ENCODE measurements around the gene TMEM17. TPM values are rescaled to one million over a fixed set of nuclear protein-coding genes. Genes with fewer than 3 reads are reported as not detected.

Gene TMEM17
- total and polyA plus RNA-seq, 9 of the 15 experiments (the other 6 are each of a cell fraction or from before 2014, with no cell fraction given): 0.58 to 2.2 (median 1.2) TPM

- intact Hi-C loops (cut with micrococcal nuclease): no loop called here
- no peak overlapping the region for H3K4me2 ChIP-seq (ENCODE audit: insufficient read depth, low read length)
- H3K79me2 ChIP-seq (ENCODE audit: control insufficient read depth, insufficient read depth, low read length): no peaks in the 10 kb centered on the region
- DNase-seq (ENCODE audit: extremely low read depth in 1 of 4, low spot score in 3 of 4) (no peak), FAIRE-seq (no peak), ATAC-seq (no peak)
- in situ Hi-C loops (cut with MboI): no loop called here
- BruUV-seq (replicated peaks): no TSS peak
- TF ChIP-seq ZNF778 (CRISPR knock-in tag; IDR thresholded peaks at IDR 0.05): no peak
- no peak for TF ChIP-seq LEF1 (IDR thresholded peaks at IDR 0.05)
- no peak for TF ChIP-seq ZC3H8 (IDR thresholded peaks at IDR 0.05)
- no peak for TF ChIP-seq ETS1 (conservative IDR thresholded peaks at IDR 0.05; ENCODE audit: control insufficient read depth, low read depth, low read length)
- no peak for TF ChIP-seq ZNF695 (CRISPR knock-in tag; IDR thresholded peaks at IDR 0.05)
- no peak overlapping the region for H3K4me3 ChIP-seq
- H2AFZ ChIP-seq (ENCODE audit: low read depth, low read length): no peak overlapping the region
- H3K9ac ChIP-seq (ENCODE audit: insufficient read depth in 1 of 2, low read depth in 2 of 2, low read length in 2 of 2): no peak overlapping the region
- WGBS (ENCODE audit: insufficient coverage, low coverage, missing lambda C conversion rate): 5% methylated on average over 5 of the region's 5 CpGs
- H3K9me3 ChIP-seq (replicated peaks; ENCODE audit: control insufficient read depth, insufficient read depth, low read depth, low read length): no peaks in the 10 kb centered on the region
- ChIA-PET CTCF (ENCODE audit: low intra/inter-chr PET ratio) (no interaction called here), POLR2A (no interaction called here)
- no peaks in the 10 kb centered on the region; a peak in 1 of 5 replicates for H3K4me1 ChIP-seq (replicated peaks in 1 of 2; ENCODE audit: control insufficient read depth in 2 of 2, insufficient read depth in 2 of 2, low read length in 2 of 2)
- H3K9me1 ChIP-seq (ENCODE audit: control insufficient read depth, insufficient read depth, low read length): no peaks in the 10 kb centered on the region
- no peaks in the 10 kb centered on the region for H3K36me3 ChIP-seq (ENCODE audit: control insufficient read depth, insufficient read depth, low read length)
- no peaks in the 10 kb centered on the region for H4K20me1 ChIP-seq (replicated peaks; ENCODE audit: control insufficient read depth, insufficient read depth, low read length)
- H3K27ac ChIP-seq (ENCODE audit: extremely low read depth, low read depth, low read length): no peak overlapping the region
- peaks cover 0 to 8% of the 10 kb centered on the region in 2 experiments; a peak in 2 of 5 replicates for H3K27me3 ChIP-seq (ENCODE audit: control insufficient read depth in 2 of 2, insufficient read depth in 2 of 2, low read length in 2 of 2)
Measured at GRCh38 chr2:62540408-62541168, 34.6 kb upstream of the TMEM17 start.
